Lung microvascular endothelial cell (primary cell): ENCODE results near the gene OR2V1. TPM values are rescaled to one million over a fixed set of nuclear protein-coding genes. Genes with fewer than 3 reads are reported as not detected.

Experiments used
- DNase-seq, 2 donors: peaks; one replicate each; pipeline versions ENCODE4 v3.0.0 to v3.0.0-alpha.2; 2010; ENCODE audit warnings: low read depth in 2 of 2
- total RNA-seq: library from RNA; depleted of rRNA; stranded (reverse); fragments of >200 nt; gene quantifications from 2 replicates; pipeline ENCODE4 v1.2.1, GENCODE V29; 2014

Gene OR2V1
- total RNA-seq, 1 donor from 2014 or later, result not detected

- no peak for DNase-seq
Measured at GRCh38 chr5:181076920-181077319, 54.0 kb downstream of the OR2V1 start.

Other genes starting within 250 kb of the OR2V1 start
- gene BTNL8, start 232.0 kb downstream of the OR2V1 start, total RNA-seq, result under 0.01 and 0.20 TPM in 2 replicates
- gene BTNL3, start 142.3 kb downstream of the OR2V1 start, total RNA-seq, result not detected in 2 replicates
- under 0.01 TPM in 2 replicates for gene BTNL9, start 90.9 kb downstream of the OR2V1 start, total RNA-seq
- gene OR2V2, start 16.4 kb upstream of the OR2V1 start, total RNA-seq, result not detected in 2 replicates
- 0.99 and 4.6 TPM in 2 replicates for gene TRIM7, start 74.0 kb upstream of the OR2V1 start, total RNA-seq
- gene TRIM41, start 92.1 kb upstream of the OR2V1 start, total RNA-seq, result 6.1 and 10.3 TPM in 2 replicates
- gene RACK1, start 112.7 kb upstream of the OR2V1 start, total RNA-seq, result 4,616 and 5,265 TPM in 2 replicates
- gene TRIM52, start 130.0 kb upstream of the OR2V1 start, total RNA-seq, result 2.8 and 7.3 TPM in 2 replicates
- not detected in 2 replicates for gene OR4F3, start 236.1 kb upstream of the OR2V1 start, total RNA-seq